ENCODE measurements around the gene XKR3.
"Not testable (repeated sequence)": the region's sequence is repeated elsewhere in the genome, so short reads cannot be mapped to it uniquely, and the experiment has no call there.

DNA sequence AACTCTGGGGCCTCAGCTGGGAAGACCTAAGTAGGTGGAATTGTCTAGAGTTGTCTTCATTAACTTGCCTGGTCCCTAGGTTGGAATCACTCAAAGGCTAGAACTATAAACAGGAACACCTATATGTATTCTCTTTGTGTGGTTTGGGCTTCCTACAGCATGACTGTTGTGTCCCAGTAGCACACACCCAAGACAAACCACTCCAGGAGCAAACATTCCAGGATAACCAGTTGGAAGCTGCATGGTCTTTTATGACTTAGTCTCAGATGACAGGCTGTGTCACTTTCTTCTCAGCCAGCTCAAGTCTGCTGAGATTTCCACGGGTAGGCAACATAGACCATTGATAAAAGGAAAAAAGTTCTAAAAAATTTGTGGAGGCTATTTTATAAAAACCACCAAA is 90.9 kb downstream of the XKR3 start:
- not testable (repeated sequence) for TF ChIP-seq POLR2A (IDR thresholded peaks at IDR 0.05)
- TF ChIP-seq, protein P1, sequence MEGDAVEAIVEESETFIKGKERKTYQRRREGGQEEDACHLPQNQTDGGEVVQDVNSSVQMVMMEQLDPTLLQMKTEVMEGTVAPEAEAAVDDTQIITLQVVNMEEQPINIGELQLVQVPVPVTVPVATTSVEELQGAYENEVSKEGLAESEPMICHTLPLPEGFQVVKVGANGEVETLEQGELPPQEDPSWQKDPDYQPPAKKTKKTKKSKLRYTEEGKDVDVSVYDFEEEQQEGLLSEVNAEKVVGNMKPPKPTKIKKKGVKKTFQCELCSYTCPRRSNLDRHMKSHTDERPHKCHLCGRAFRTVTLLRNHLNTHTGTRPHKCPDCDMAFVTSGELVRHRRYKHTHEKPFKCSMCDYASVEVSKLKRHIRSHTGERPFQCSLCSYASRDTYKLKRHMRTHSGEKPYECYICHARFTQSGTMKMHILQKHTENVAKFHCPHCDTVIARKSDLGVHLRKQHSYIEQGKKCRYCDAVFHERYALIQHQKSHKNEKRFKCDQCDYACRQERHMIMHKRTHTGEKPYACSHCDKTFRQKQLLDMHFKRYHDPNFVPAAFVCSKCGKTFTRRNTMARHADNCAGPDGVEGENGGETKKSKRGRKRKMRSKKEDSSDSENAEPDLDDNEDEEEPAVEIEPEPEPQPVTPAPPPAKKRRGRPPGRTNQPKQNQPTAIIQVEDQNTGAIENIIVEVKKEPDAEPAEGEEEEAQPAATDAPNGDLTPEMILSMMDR (IDR thresholded peaks at IDR 0.05), result not testable (repeated sequence)
